ENCODE data around the gene TSPO.
"Not testable (repeated sequence)": the region's sequence is repeated elsewhere in the genome, so short reads cannot be mapped to it uniquely, and the experiment has no call there.

The TSPO gene

GRCh38 chr22:43151251-43152002 lies at the start of gene TSPO:
TSPO (plus strand) TSS chr22:43151559; CDS start chr22:43159239, 7,680 bp downstream.
- peak; percentile 47 for DNase-seq

GRCh38 chr22:43104056-43104625 lies 47.2 kb upstream of the TSPO start:
- not testable (repeated sequence) for DNase-seq

- not testable (repeated sequence) for DNase-seq
Measured at GRCh38 chr22:43104950-43105349, 46.4 kb upstream of the TSPO start.

- no peak for DNase-seq
Measured at GRCh38 chr22:43106302-43106701, 45.1 kb upstream of the TSPO start.

- no peak for DNase-seq
Measured at GRCh38 chr22:43109511-43109910, 41.8 kb upstream of the TSPO start.

GRCh38 chr22:43109921-43110443 lies 41.4 kb upstream of the TSPO start:
- no peak for DNase-seq

- DNase-seq = peak; percentile 6
Measured at GRCh38 chr22:43110444-43110926, 40.9 kb upstream of the TSPO start, which contains the start of gene BIK. BIK (plus strand) TSS chr22:43110750; CDS start chr22:43124023, 13,273 bp downstream.

GRCh38 chr22:43110927-43111623 lies 40.3 kb upstream of the TSPO start:
- no peak for DNase-seq

GRCh38 chr22:43113526-43114251 lies 37.7 kb upstream of the TSPO start:
- no peak for DNase-seq

- no peak for DNase-seq
Measured at GRCh38 chr22:43114958-43115357, 36.4 kb upstream of the TSPO start.

GRCh38 chr22:43116932-43117331 lies 34.4 kb upstream of the TSPO start:
- DNase-seq = no peak

GRCh38 chr22:43118024-43118849 lies 33.1 kb upstream of the TSPO start:
- DNase-seq = no peak

GRCh38 chr22:43118953-43119458 lies 32.4 kb upstream of the TSPO start:
- no peak for DNase-seq

- DNase-seq = peak; percentile 46
Measured at GRCh38 chr22:43126501-43127165, 24.7 kb upstream of the TSPO start.

- no peak for DNase-seq
Measured at GRCh38 chr22:43127166-43127908, 24.0 kb upstream of the TSPO start.

GRCh38 chr22:43128116-43128515 lies 23.2 kb upstream of the TSPO start:
- DNase-seq = no peak

- DNase-seq = no peak
Measured at GRCh38 chr22:43128928-43129424, 22.4 kb upstream of the TSPO start.

GRCh38 chr22:43129426-43130425 lies 21.6 kb upstream of the TSPO start:
- no peak for DNase-seq

All from HCEC 1CT (cell line).